M059J (cell line): ENCODE results near the gene BCKDHA. TPM values are rescaled to one million over a fixed set of nuclear protein-coding genes. Genes with fewer than 3 reads are reported as not detected.

Experiments
- DNase-seq: peaks from one replicate; pipeline ENCODE4 v3.0.0-alpha.2; 2012; ENCODE audit warnings: low read depth
- total RNA-seq: library from RNA; depleted of rRNA; stranded (reverse); fragments of >200 nt; shearing (Covaris generic); gene quantifications from 2 replicates; pipeline ENCODE4 v1.2.3, GENCODE V29; 2014; rRNA removed

Gene BCKDHA
- 15.9 and 18.3 TPM in 2 replicates for total RNA-seq

DNA sequence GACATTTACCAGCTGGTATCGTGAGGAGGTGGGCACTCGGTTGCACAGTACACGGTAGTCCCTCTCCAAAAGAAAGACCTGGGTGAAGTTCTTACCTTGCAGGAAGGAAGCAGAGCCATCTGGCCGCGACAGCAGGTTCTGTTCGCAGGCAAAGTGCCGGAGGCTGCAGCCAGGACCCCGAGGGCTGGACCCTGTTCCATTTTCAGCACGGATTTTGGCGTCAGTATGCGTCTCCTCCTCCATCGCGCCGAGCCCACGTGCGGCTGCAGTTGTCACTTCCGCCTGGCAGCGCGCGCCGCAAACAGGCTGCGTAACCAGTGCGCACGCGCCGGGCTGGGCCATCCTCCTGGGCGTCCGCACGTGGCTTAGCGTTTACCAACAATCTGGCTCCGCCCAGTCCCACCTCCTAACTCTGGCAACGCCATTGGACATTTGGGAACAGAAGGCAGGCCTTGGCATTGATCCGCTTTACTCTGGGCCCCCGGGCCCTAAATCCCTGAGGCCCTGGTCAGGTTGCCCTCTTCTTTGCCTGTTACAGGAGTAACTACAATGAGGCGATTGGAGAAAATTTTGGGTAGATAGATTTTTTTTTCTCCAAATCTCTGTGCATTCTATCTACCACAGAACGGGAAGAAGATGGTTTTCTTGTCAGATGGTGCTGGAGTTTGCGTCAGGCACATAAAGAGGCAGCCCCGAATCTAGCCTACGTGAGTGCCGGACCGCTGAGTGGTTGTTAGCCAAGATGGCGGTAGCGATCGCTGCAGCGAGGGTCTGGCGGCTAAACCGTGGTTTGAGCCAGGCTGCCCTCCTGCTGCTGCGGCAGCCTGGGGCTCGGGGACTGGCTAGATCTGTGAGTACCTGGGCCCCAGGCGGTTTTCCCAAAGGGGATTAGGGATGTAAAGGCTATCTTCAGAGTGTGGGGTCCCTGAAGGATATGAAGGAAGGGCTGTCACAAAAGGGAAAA is at the start of gene BCKDHA, which contains the start of gene EXOSC5:
Gene BCKDHA (plus strand): TSS at position 733 of the 964 bp plus-strand sequence. CDS start 10 bp downstream, at position 743.
Gene EXOSC5 (minus strand): TSS at position 274 of the 964 bp plus-strand sequence. CDS start 31 bp downstream, at position 243.
- DNase-seq = peak; percentile 100

DNA sequence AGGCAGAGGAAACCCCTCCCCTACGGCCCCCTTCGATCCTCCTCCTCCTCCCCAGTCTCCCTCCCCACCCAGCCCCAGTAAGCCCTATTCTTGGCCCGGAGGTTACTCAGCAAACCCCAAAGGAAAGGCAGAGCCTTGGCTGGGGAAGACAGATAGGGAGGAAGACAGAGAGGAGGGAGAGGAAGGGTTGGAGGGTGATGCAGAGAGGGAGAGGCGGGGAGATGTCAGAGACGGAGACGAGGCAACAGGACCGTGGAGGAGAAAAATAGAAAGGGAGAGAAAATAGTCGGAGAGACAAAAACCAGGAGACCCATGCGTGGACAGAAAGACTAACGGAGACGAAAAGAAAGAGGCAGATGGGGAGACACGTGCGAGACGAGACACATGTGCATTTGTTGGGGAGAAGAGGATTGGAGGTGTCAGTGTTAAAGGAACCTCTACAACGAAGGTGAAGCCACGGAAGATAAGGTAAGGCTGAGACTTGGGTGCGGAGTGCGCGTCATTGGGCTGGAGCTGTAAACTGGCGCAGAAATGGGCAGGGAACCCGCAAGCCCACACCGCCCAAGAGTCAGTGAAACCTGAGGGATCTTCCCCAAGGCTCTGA is 46.8 kb upstream of the BCKDHA start:
- DNase-seq = no peak

DNA sequence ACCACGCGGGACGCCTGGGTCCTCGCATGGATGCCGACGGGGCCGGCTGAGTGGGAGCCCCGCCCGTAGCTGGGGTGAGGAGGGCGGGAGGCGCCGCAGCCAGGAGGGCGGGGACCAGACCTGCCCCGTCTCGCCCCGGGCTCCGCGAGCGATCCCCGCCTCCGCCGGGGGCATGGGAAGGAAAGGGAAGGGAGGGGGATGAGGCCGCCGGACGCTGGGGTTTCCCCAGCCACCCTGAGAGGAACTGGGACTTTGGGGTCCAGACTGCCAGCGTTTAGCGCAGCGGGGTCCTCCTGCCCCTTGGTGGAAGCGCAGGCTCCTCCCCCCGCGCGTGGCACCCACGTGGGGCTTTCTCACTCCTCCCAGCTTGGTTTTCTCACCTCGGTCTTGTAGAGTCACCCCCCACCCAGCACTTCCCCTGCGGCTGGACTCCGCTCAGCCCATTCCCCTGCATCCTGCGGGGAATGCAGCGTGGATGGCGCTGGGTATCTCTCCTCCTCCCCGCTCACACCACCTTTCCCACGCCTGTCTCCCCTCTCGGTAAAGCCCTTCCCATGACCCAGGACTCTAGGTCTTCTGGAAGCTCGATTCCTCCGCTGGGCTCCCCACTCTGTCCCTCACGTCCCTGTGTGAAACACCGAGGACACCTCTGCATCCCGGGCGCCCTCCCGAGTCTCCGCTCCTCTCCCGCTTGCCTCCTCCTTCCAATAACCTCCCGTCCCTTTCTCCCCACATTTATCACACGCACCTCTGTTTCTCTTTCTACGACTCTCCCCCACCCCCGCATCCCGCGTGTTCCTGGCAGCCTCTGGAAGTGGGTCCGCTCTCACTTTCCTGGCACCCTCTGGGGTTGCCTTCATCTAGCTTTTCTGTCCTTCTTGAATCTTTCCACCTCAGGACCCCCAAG is 46.0 kb upstream of the BCKDHA start:
- peak; percentile 55 for DNase-seq

DNA sequence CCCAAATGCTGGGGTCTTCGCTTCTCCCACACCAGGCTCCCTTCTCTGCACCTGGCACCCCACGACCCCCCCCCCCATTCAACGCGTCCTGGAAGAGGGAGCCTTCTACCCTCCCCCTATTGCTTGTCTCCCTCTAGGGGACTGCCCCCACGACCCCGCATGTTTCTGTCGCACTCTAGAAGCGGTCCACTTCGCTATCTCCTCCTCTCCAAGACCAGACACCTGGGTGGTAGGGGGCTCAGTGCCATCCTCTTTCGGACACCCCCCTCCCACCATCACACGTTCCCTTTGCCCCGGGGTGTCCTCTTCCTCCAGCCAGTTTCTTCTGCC is 45.4 kb upstream of the BCKDHA start:
- DNase-seq = no peak

DNA sequence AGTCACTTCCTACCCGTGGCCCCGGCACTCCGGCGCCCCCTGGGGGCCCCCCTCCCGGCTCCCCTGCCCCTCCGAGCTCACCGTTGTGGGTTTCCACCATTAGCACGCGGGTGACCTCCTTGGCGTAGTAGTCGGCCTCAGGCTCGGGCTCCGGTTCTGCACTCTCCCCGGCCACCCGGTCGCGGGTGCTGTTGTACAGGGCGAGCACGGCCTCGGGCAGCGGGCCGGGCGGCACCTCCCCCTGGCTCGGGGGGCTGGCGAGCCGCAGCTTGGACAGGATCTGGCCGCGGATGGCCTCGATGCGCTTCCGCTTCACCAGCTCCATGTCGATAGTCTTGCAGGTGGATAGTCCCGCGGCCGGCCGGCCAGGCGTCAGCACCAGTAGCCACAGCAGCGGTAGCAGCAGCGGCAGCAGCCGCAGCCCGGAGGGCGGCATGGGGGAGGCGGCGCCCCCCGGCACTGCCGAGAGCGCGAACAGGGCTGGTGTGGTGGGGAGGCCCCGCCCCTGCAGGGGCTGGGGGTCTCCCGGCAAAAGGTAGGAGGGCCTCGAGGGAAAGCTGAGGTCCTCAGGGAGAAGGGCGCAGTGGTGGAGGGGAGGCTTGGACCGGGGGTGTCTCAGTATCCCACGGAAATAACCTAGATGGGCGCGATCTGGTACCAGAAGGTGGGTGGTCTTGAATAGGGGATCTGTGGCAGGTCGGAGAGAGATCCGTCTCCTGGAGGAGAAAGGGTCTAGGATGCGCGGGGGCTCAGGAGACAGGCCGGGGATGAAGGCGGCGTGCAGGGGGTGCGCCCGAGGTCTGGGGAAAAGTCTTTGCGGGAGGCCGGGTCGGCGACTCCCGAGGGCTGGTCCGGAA is 44.8 kb upstream of the BCKDHA start:
- DNase-seq = peak; percentile 72

DNA sequence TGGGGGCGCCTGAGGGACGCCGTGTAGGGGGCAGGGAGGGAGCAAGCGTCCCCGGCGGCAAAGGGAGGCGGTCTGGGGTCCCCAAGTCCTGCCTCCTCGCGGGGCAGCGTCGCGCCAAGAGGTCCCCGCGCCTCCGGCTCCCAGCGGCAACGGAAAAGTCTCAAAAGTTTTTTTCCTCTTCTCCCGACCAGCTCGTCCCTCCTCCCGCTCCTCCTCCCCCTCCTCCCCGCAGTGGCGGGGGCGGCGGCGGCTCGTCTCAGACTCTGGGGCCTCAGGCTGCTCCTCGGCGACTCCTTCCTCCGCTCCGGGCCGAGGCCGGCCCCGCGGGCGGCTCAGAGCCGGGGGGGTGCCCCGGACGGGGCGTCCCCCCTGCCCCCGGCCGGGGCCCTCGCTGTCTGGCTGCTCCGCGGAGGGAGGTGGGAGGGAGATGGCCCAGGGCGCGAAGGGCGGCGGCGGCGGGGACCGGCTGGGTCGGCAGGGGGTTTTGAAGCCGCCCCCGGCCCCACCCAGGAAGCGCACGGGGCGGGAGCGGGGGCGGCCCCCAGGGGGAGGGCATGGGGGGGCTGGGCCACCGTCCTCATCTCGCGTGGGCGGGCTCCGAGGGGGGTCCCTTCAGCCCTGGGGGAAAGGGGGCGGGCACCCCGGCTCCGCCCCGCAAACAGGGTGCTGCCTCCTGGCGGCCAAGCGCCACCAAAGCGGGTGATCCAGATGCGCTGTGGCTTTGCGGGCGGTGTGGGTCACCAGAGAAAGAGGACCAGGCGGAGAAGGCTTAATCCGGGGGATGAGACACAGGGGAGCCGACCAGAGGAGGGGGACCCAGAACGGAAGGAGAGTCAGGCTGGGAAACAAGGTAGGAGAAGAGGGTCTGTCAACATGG is 43.9 kb upstream of the BCKDHA start, which contains the start of gene TGFB1:
Gene TGFB1 (minus strand): TSS at position 457 of the 877 bp plus-strand sequence. CDS start 878 bp downstream, outside the sequence.
- DNase-seq = peak; percentile 78

DNA sequence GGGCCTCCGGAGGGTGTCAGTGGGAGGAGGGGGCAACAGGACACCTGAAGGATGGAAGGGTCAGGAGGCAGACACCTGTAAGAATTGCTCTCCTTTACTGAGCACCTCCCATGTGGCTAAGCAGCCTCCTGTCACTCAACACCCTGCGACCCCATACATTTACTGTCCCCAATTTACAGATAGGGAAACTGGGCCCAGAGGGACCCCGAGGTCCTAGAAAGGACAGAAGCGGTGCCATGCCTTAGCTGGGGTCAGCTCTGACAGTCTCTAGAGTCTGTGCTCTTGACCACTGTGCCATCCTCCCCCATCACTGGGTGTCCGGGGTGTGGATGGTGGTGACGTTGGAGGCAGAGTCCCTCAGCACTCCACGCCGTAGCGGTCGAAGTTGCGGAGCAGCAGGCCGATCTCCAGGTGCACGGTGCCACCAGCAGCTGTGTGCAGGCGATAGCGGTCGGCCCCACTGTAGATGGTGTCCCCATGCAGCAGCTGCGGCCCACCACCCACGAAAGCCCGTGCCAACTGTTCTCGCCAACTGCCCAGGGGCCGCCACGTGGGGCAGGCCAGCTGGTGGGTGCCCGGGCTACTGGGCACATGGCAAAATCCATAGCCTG is 43.2 kb upstream of the BCKDHA start:
- DNase-seq = no peak

DNA sequence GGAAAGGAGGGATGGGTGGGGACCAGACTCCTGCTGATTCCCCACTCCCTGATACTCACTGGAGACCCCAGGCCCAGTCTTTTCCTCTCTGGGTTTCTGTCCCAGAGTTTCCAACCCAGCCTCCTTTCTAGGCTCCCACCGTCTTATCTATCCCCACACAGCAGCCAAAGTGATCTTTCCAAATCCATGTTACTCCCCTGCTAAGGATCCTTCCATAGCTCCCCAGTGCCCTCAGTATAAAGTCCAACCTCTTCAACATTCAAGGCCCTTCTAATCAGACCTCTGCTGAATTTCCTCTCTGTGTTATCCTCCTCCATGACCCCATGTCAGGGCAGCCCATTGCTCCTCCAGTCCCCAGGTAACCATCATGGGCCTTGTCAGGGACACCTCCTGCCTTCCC is 42.6 kb upstream of the BCKDHA start:
- no peak for DNase-seq

DNA sequence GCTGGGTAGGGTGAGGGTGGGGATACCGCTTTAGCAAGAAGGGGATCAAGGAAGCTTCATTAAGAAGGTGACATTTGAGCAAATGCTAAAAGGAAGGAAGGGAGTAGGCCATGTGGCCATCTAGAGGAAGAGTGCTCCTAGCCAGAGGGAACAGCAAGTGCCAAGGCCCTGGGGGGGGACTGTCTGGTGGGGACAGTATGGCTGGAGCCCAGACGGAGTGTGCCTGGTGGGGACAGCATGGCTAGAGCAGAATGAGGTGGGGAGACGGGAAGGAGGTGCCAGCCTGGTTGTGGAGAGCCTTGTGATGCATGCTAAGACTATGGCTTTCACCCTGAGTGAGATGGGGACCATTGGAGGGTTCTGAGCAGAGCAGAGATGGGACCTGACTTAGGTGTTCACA is 41.8 kb upstream of the BCKDHA start:
- no peak for DNase-seq

DNA sequence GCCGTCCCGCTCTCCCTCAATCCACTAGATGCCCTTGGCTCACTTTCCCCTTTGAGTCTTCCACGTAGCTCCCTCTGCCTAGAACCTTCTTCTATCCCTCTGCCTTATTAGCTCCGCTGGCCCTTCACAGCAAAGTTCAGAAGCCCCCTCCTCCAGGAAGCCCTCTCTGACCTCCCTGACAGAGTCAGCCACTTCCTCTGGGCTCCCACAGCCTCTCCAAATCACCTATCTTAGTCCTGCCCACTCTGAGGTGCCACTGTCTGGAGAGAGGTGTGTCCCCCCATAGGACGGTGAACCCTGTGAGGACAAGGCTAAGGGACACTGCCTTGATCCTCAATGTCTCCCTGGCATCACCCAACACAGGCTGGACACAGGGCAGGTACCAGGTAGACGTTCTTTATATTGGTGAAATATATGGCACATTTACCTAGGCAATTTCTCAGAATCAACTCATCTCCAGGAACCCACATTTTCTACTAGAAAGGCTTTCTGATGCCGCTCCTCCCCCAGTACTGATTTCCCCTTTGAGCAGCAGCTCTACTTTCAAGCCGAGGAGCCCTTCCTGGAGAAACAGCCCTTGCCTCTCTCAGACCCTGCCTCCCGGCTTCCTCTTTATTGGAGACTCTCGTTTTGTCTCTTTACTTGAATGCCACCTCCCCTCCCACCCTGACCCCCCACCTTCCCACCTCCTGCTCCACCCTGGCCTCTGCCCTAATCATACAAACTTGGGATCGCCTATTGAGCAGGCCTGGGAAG is 40.5 kb upstream of the BCKDHA start:
- DNase-seq = no peak

DNA sequence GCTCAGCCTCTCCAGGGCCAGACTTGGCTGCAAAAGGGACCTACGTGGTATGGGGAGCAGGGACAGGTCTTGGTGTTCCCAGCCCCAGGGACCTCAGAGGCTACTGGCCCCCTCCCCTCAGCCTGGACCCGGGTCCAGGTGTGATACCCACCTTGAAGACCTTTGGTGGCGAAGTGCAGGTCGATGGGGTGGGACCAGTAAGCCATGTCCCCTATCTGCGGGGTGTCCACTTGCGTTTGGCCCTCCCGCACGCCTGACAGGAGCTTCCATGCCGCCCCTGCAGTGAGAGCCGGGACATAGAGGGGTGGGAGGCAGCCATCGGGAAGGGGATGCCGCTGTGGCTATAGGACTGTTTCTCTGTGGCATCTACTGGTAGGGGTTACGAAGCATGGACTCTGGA is 39.9 kb upstream of the BCKDHA start:
- DNase-seq = no peak

DNA sequence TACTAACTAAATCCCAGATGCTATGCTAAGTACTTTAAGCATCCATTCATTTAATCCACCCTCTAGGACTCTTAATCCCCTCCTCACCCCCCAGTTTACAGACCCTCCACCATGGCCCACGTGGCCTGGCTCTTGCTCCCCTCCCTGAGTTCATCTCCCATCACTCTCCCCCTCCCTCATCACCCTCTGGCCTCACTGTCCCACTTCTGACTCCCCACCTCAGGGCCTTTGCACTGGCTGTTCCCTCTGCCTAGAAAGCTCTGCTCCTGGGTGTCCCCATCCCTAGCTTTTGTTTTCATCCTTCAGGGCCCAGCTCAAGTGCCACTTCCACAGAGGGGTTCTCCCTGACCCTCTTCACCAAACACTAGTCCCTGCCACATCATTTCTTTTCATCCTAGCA is 37.9 kb upstream of the BCKDHA start:
- DNase-seq = no peak

DNA sequence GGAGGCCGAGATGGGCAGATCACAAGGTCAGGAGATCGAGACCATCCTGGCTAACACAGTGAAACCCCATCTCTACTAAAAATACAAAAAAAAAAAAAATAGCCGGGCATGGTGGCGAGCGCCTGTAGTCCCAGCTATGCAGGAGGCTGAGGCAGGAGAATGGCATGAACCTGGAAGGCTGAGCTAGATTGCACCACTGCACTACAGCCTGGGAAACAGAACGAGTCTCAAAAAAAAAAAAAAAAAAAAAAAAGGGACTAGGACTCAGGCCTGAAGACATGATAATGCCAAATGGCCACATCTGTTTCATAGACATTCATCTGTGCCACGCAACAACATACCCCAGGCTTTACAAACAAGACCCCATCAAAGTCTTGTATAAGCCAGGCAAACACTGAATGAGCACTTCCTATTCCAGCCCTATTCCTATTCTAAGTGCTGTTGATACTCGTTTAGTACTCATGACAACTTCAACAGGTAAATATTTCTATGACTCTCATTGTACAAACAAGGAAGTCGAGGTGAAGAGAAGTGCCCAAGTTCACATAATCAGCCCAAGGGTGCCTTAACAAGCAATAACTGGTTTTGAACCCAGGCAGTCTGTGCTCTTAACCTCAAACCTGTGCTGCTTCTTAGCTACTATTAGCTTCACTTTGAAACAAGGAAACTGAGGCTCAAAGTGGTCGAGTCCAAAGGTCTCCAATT is 35.3 kb upstream of the BCKDHA start:
- peak; percentile 20 for DNase-seq

DNA sequence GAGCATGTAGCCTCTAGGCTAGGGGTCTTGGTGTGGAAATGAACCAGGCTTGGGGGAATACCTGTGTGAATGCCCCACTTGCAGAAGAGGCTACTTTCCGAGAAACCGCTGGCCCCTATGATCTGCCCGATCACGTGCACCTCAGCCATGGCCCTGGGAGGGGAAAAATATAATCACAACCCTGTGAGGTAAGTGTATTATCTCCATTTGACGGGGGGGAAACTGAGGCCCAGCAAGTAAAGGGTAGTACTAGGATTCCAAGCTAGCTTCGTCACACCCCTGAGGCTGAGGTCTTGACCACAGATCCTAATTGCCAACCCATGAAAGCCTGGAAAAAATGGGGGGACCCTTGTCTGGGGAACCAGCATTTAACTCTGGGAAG is 34.3 kb upstream of the BCKDHA start:
- no peak for DNase-seq

DNA sequence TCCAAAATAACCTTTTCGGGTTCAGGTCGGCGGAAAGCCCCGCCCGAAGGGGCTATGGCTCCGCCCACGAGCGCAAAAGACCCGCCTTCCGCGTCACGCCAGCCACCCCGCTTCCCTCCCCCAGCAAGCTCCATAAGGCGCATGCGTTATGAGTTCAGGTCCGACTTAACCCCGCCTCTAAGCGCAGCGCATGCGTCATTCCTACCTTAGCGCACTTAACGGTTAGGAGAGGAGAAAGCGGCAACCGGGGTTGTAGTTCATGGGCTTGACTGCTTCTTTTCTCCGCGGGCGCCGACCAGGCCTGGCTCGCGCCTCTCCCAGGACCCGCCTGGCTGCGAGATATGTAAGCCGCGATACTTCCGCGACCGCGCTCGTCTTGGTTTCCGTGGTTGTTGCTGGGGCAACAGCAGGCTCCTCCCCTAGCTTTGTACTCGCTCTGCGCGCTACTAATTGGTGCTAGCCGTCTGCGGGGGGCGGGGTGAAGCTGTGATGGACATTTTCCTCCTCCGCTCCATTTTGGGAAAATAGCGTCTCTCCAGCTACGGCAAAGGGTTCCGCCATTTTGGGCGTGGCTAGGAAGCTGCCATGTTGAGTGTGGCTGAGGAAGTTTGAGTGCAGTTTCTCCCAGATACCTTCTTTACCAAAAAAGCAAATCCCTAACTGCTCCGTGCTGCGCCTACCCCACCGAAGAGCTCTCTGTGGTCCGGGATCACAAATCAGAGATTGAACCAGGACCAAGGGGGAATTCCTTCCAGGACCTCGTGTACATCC is 33.7 kb upstream of the BCKDHA start, which contains the start of gene B9D2:
Gene B9D2 (minus strand): TSS at position 397 of the 771 bp plus-strand sequence. CDS start 630 bp downstream, outside the sequence.
- peak; percentile 98 for DNase-seq

DNA sequence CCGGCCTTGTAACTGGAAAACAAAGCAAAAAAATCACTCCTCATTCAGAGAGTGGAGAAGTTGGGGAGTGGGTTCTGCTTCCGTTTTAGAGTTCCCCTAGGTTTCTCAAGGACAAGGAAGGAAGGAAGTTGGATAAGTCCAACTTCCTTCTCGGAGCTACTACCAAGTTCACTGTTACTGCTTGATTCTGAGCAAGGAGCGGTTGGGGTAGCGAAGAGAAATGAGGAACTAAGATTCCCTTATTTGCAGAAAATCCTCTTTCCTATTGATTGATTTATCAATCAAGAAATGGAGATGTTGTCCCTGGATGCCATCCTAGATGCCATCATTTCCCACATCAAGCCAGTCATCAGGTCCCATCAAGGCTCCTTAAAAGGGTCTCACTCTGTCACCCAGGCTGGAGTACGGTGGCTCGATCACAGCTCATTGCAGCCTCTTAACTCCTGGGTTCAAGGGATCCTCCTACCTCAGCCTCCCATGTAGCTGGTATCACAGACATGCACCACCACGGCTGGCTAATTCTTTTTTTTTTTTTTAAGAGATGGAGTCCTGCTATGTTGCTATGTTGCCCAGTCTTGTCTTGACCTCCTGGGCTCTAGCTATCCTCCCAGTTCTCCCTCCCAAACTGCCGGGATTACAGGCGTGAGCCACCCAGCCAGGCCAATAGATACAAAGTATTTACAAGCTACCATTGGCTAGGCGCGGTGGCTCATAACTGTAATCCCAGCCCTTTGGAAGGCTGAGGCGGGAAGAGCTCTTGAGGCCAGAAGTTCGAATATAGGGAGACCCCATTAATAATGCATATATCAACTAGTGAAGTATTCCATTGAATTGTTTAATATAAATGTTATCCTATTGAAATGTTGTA is 32.9 kb upstream of the BCKDHA start:
- no peak for DNase-seq
